ENCODE measurements around the gene CAMSAP1.

- TF ChIP-seq EP300 (IDR thresholded peaks at IDR 0.05; ENCODE audit: borderline replicate concordance), result no peak
- TF ChIP-seq EGR1 (IDR thresholded peaks at IDR 0.05), result no peak
- no peak for TF ChIP-seq MAX (IDR thresholded peaks at IDR 0.05)
Measured at GRCh38 chr9:135799261-135799660, 108.1 kb downstream of the CAMSAP1 start.
